Epithelial cell of esophagus (primary cell): ENCODE measurements around the gene ZMYM3.
"Not testable (repeated sequence)": the region's sequence is repeated elsewhere in the genome, so short reads cannot be mapped to it uniquely, and the experiment has no call there.

Source experiments
- DNase-seq: peaks from one replicate; pipeline ENCODE4 v3.0.0; 2010; ENCODE audit warnings: low read depth
- H3K4me3 ChIP-seq: 2 replicates; pipeline ENCODE4 v1.5.1; 2011; ENCODE audit warnings: mild to moderate bottlenecking, low read length, control low read depth
- TF ChIP-seq, protein P1 (sequence below): IDR thresholded peaks from 2 replicates; pipeline ENCODE4 v1.5.1; 2011; ENCODE audit warnings: low read depth, mild to moderate bottlenecking, low read length, control low read depth, inconsistent platforms; ENCODE audit not compliant: insufficient read depth; ENCODE audit errors: missing control alignments

ZMYM3 gene

GRCh38 chrX:71292669-71293365 lies 38.9 kb upstream of the ZMYM3 start:
- TF ChIP-seq, protein P1, sequence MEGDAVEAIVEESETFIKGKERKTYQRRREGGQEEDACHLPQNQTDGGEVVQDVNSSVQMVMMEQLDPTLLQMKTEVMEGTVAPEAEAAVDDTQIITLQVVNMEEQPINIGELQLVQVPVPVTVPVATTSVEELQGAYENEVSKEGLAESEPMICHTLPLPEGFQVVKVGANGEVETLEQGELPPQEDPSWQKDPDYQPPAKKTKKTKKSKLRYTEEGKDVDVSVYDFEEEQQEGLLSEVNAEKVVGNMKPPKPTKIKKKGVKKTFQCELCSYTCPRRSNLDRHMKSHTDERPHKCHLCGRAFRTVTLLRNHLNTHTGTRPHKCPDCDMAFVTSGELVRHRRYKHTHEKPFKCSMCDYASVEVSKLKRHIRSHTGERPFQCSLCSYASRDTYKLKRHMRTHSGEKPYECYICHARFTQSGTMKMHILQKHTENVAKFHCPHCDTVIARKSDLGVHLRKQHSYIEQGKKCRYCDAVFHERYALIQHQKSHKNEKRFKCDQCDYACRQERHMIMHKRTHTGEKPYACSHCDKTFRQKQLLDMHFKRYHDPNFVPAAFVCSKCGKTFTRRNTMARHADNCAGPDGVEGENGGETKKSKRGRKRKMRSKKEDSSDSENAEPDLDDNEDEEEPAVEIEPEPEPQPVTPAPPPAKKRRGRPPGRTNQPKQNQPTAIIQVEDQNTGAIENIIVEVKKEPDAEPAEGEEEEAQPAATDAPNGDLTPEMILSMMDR, result no peak
- no peak overlapping the region for H3K4me3 ChIP-seq
- DNase-seq, result peak; percentile 13

GRCh38 chrX:71291381-71291780 lies 37.4 kb upstream of the ZMYM3 start:
- TF ChIP-seq, protein P1, result no peak

GRCh38 chrX:71285929-71286328 lies 32.0 kb upstream of the ZMYM3 start:
- TF ChIP-seq, protein P1, result no peak
- DNase-seq, result no peak
- peak overlapping the region; percentile 74 for H3K4me3 ChIP-seq

More at GRCh38 chrX:71291381-71291780, 37.4 kb upstream of the ZMYM3 start:
- H3K4me3 ChIP-seq, result no peak overlapping the region
- DNase-seq, result no peak

- TF ChIP-seq, protein P1, result no peak
- H3K4me3 ChIP-seq, result peak within 1 kb of the TSS; percentile 74
- DNase-seq, result peak; percentile 97
Observed at GRCh38 chrX:71283403-71284143, 29.6 kb upstream of the ZMYM3 start, which contains the start of gene NONO. TSS of gene NONO (plus strand) at chrX:71283635. CDS start at chrX:71290638, 7,003 bp downstream.

GRCh38 chrX:71282514-71283402 lies 28.8 kb upstream of the ZMYM3 start:
- DNase-seq, result peak; percentile 46
- H3K4me3 ChIP-seq, result peak overlapping the region; percentile 54
- TF ChIP-seq, protein P1, result no peak

- DNase-seq, H3K4me3 ChIP-seq: not testable (repeated sequence)
Observed at GRCh38 chrX:71281300-71281699, 27.4 kb upstream of the ZMYM3 start.

DNA sequence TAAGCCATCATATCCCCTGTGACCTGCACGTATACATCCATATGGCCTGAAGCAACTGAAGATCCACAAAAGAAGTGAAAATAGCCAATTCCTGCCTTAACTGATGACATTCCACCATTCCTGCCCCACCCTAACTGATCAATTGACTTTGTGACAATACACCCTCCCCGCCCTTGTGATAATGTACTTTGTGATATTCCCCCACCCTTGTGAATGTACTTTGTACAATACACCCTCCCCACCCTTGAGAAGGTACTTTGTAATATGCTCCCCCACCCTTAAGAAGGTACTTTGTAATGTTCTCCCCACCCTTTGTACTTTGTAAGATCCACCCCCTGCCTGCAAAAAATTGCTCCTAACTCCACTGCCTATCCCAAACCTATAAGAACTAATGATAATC lies 18.4 kb upstream of the ZMYM3 start:
- not testable (repeated sequence) for DNase-seq, H3K4me3 ChIP-seq
